ENCODE results near the gene TENM3.
"Not testable (repeated sequence)": the region's sequence is repeated elsewhere in the genome, so short reads cannot be mapped to it uniquely, and the experiment has no call there.

The TENM3 gene

DNA sequence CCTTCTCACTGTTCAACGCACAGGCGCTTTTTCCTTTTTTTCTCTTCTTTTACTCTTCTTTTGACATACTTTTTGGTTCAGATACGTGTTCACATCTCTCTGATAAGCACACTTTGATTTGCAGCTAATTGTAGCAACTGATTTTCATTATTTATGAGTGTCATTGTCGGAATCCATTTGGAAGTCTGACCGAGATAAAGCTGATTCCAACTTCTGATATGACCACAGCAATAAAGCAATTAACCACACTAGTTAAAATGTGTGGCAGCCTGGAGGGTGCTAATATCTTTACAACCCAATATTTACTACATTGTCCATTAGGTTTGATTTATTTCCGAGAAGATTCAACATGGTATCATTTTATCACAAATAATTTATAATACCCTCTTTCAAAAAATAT, 101.8 kb downstream of the TENM3 start:
- DNase-seq: no peak

DNA sequence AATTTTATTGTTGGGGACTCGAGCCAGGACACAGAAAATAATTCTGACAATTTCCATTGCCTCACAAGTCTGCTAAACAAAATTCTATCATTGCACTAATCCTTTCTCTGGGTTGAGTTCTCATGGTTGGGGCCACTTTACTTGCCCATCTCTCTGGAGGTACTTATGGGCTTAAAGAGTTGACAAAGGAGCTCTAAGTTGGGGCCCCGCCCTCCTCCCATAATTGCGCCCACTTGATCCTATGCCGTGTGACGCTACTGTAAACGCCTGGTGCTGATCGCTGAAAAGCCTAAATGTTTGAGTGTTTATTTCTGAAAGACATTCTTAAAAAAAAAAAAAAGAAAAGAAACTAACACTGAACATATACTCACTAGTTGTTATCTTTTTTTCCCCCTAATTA, 103.0 kb downstream of the TENM3 start:
- DNase-seq: no peak

DNA sequence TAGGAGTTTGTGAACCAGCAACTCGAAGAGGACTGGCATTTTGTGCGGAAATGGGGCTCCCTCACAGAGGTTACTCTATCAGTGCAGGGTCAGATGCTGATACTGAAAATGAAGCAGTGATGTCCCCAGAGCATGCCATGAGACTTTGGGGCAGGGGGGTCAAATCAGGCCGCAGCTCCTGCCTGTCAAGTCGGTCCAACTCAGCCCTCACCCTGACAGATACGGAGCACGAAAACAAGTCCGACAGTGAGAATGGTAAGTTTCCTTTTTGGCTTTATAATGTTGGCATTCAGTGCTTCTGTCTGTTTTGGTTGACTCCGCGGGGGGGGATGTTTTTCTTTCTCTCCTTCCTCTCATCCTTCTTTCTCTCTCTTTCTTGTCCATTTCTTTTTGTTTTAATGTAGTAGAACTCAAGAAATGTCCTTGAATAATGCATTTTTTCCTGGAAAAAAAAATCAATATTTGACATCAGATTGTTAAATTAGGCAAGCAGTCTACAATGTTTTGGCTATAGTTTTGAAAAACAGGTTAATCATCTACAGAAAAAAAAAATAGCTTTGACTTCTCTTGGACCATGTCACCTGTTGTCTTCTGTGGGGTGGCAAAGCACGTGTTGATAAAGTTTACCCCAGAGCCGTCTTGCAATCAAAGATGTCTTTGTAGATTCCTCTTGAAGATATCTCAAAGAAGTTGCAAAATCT, 103.6 kb downstream of the TENM3 start:
- no peak for DNase-seq

DNA sequence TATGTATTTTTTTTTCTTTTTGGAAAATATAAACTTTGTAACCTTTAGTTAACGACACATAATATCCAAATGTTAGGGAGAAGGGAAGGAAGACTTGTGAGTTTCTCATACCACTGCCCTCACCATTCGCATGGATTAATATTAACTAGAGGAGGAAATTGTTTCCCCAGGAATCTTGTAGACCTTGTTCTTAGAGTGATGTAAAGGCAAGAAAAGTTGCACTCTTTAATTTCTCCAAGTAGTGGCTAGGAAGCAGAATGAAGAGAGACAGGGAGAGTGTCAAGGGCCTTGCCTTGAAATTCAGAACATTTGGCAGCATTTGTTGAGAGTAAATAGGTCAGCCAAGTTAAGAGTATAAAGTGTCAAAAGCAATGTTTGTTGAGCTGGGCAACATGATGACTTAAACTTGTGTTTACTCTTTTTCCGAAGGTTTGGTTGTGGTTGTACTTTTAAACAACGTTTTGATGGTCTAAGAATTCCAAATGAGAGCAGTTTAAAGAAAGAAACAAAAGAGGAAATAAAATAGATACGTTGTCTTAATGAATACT, 105.7 kb downstream of the TENM3 start:
- DNase-seq: no peak

DNA sequence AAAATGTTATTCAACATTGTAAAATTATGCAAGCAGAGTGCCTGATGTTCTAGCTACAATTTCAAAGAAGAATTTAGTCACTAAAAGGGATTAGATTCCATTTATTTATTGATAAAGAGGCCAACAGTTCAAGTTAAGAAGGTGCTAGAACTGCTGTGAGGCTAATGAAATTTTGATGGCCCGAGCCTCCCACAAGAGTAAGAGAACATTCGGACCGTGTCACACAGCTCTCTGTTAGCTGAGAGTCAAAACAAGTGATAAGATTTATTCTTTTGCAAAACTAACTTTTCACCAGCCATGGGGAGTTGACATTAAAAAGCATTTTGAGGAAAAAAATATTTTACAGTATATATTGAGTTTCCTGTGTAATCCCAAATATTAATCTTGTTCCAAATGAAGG, 106.8 kb downstream of the TENM3 start:
- DNase-seq: no peak

DNA sequence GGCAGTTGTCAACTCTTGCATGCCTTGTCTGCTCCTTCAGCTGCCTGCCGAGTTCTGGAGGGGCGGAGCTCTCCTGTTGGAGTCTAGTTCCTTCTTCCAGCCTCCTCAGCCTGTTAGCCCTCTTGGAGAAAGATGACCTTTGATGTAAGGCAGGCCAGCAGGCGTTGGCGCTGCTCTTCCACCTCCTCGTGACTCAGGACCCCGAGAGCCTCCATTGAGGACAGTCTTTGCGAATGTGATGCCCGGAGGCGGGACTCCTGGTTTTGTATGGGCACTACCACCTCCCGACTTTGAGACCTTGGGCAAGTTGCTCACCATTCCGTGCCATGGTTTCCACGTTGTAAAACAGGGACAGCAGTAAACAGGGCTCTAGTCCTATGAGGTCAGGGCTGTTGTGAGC, 108.3 kb downstream of the TENM3 start:
- no peak for DNase-seq

DNA sequence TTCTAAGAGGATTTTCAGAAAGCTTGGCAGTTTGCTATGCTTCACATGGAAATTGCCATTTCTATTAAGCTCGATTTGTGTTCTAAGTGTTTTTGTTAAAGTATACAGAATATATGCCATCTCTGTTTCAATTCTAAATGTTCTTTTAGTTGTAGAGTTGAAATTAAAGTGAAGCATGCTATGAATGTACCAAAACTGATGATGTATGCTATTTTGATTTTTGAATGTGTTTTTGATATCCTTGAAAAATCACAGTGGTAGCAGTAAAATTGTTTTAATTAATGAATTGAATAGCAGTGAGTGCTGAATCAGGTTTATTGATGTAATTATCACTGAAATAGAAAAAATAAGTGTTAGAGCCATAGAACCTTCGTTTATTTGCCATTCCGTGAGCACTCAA, 110.9 kb downstream of the TENM3 start:
- DNase-seq: no peak

DNA sequence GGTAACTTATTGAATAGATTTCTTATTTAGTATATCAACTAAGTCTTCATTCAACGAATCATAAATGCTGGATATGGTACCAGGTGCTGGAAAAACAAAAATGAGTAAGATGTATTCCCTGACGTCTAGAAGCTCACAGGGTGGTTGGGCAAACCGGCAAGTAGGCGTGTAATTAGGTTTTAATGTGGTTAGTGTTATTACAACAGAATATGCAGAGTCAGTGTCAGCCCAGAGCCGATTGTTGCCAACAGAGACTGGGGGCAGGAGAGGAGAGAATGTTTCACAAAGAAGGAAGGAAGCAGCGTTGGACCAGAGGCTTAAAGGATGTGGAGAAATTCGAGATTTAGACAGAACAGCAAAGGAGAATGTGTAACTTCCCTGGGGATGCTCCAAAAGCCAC, 111.7 kb downstream of the TENM3 start:
- DNase-seq: no peak

DNA sequence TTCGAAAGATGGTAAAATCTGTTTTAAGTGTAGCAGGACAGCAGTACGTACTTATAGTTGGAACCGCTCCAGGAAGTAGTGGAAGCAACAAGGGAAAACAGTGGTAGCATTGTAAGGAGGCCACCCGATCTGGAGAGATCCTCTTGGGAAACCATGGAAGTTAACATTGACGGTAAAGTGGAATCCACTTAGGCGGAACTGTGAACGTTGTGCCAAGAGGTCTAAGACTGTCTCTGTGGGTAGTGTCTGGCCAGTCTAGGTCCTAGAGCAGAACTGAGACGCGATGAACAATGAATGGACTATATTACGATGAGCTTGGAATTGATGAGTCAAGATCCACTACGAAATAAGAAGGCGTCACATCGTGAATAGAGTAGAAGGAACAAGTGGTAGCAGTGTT, 124.0 kb downstream of the TENM3 start:
- DNase-seq: no peak

DNA sequence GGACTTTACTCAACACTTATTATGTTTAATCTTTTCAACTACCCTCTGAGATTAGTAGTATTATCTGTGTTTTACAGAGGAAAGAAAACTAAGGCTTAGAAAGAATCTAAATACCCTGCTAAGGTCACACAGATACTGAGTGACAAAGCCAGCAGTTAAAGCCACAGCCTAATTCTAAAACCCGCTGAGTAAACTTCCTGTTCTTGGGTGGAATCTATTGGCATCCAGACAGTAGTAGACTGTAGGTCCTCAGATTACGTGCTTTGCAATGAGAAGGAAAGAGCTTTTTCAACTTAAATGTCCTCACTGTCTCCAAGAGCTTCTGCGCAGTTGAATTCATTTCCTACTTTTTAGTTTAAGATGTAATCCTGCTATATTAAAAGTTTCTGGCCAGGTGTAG, 126.0 kb downstream of the TENM3 start:
- DNase-seq: no peak

DNA sequence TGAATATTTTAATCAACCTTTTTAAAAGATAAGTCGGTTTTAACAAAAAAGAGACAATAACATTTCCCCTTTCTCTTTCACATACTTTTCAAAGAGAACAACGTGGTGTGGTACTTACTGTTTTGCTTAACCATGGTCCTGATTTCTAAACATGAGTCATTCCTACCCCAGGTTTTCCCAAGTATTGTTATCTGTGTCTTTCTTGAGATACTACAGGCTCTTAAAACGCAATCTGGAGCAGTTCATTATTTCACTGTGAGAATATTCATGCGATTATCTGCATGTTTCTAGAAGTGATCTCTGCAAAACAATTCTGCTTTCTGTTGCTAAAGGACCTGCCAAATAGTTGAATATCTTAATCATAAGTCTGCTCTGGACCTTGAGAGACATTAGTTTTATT, 127.3 kb downstream of the TENM3 start:
- no peak for DNase-seq

DNA sequence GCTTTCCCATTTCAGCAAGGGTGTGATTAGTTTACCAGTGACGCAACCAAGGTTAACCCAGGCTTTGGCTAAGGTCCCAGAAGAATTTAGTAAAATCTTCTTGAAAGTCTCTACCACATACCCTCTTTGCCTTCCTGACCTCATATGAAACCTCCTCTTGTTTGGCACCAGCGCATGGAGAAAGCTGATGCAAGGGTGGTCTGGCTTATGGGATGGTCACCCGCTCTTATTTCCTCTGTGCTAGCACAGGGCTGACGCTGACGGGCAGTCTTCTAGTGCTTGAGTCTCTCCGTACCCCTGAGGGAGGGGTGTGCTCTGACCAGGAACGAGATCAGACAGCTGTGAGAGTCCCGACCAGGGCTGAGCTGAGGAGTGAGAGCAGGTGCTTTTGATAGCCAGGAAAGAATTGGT, 137.6 kb downstream of the TENM3 start:
- no peak for DNase-seq

DNA sequence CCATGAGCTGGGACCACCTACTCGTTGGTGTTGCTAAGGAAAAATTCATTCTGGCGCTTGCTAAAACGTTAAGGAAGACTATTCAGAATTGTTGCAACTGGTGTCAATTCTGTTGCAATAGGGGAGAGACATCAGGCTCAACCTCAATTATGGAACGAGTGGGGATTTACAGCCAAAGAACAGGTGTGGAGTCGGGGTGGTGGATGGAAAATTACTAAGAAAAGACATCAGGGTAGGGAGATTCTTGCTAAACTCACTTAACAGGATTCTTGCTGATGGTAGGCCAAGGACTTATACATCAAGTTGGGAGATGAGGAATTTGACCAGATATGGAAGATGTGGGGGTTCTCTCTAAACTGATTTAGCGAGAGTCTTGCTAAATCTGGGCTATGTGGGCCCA, 139.7 kb downstream of the TENM3 start:
- no peak for DNase-seq

DNA sequence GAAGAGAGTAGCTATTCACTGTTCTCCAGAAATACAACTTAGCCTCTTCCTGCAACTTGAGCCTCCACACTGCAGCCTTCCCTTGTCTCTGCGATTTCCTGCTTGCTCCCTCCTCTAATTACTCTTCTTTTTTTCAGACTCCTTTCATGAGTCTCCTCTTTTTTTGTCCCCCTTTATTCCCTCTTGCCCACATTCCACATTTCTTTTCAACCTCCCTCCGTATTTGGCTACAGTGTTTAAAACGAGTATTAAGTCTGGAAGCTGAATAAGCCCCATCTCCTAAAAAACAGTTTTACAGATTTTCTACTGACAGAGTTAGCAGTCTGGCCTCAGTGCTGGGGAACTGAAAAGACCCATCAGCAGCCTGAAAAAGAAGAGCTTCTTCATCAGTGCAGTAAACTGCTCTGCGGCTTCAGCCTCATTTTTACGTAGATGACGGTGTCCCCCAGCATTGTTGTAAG, 141.5 kb downstream of the TENM3 start:
- no peak for DNase-seq

DNA sequence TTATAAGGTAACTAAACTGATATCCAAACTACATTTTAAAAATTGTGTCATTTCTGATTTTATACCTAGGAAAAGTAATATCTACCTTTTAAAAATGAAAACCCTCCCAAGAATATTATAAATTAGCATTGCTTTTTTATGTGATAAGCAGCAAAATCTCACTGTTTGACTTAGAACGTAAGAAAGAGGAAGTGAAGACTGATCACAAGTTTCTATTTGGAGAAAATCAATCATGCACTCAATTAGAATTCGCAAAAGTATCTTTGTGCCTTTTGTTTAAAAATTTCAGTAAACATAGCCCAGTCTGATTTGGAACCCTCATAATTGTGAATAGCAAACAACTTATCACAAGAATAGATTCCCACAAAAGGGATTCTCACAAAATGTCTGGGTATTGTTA, 142.7 kb downstream of the TENM3 start:
- no peak for DNase-seq

DNA sequence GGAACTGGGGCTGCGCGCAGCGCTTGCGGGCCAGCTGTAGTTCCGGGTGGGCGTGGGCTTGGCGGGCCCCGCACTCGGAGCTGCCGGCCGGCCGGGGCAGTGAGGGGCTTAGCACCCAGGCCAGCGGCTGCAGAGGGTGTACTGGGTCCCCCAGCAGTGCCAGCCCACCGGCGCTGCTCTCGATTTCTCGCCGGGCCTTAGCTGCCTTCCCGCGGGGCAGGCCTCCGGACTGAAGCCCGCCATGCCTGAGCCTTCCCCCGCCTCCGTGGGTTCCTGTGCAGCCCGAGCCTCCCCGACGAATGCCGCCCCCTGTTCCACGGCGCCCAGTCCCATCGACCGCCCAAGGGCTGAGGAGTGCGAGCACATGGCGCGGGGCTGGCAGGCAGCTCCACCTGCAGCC, 143.4 kb downstream of the TENM3 start:
- not testable (repeated sequence) for DNase-seq

DNA sequence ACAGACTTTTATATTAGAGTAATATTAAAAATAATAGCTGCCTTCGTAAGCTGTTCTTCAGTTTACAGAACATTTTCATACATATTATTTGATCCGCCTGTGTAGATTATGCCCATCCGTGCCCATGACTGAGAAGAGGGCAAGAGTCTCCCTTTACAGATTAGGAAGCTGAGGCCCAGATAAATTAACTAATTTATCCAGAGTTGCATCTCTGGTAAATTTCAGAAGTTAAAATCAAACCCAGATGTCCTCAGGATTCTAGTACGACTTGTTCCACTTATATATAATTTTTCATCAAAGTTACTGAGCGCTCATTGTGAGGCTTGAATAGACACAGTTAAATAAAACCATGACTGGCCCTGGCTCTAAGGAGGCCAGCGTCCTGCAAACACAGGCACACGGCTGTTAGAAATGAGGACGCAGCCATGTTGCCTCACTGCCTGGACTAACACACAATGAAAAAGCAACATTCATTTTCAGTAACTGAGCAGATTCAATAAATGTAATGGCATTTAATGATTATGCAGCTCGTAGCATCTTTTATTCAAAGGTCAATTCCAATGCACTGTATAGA, 148.0 kb downstream of the TENM3 start:
- DNase-seq: no peak

DNA sequence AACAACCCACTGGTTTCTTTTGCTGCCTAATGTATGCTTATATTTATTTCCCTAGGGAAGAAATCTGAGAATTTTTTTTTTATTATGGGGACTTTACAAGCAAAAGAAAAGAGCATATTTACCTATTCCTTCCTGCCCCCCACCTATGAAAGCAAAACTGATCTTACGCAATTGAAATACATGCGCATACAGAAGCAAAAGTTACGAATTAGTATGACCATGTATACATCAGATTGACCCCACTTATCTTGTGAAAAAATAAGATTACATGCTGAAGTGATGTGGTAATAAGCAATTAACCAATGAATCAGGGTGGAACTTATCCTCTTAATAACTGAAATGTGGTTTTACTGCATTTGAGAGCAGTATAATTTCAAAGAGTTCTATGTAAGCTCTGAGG, 151.0 kb downstream of the TENM3 start:
- DNase-seq: no peak

DNA sequence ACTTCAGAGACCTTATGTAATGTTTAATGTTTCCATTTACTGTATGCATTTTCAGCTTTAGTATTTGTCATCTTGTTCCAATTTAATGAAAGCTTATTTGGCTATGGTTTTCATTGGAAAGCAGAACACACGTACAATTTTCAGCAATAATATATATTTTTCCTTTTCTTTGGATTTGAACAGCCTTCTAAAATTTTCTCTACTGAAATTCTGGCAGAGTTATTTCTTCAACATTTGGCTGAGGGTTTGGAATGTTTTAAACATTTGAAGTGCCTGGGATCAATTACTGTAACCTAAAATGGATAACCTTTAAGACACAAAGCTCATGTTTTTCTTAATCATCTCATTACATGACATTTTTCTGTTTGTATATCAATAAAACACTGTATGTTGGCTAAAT, 156.9 kb downstream of the TENM3 start:
- no peak for DNase-seq

DNA sequence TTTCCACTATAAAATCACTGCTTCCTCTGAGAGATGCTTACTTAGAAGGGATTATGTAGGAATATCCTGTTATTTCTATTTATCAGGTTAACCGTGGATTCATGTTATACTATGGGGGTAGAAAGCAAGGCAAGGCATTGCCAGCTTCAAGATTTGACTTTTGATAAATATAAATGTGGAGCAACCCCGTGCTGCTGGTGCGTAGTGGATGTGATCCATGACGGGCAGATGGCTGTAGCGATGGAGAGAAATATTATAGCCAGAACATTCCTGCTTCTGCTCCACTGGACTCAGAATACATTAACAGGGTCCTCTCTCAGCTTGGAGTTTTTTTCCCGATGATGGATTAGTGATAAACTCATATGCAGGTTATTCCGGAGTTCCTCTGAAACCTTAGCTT, 157.6 kb downstream of the TENM3 start:
- DNase-seq: no peak

DNA sequence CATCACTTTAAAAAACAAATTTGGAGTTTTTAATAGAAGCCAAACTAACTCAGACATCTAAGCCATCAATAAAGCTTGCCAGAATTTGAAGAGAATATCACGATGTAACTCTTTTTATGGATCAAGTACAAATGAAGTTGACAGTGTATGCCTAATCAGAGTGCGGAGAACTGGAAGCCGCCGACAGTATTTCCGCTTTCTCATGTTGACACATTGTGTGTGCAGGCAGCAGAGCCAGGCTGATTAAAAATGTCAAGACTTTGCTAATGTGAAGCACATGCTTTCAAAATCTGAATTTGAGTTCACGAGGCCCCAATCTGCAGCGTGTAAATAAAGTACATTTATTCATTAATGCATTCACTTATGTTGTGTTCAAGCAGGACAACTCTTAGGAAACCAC, 161.2 kb downstream of the TENM3 start:
- no peak for DNase-seq

DNA sequence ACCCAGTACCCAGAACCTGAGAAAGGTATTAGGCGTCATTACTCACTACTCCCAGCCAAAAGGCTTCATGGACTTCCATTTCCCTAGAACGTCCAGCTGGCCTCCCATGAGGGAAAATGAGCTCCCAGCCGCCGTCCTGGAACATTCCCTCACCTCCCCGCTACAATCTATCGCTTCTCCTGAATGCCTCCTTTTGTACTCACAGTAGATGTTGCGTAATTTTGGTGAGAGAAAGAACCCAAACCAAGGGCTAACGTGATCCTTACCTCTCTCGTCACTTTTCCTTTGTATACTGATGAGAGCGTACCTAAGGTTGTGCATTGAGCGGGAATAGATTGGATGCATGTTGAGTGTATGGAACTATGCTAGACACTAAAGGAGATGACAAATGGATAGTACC, 161.9 kb downstream of the TENM3 start:
- DNase-seq: no peak

DNA sequence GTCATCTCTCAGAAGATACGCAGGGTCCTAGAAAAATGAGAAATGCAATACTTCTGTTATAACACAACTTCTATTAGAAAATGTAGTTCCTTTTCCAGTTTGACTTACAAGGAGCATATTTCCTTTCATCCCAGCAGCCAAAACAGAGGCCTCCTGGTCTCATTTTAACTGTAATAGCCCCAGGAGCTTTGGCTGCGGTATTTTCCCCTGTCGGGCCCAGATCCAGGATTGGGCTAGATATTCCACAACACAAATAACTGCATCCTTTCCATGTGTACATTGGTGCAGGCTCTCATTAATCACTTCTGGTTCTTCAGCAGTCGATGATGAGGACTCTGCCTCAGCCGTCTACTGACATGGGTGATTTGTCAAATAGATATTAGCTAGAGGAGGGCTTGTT, 166.1 kb downstream of the TENM3 start:
- DNase-seq: no peak

DNA sequence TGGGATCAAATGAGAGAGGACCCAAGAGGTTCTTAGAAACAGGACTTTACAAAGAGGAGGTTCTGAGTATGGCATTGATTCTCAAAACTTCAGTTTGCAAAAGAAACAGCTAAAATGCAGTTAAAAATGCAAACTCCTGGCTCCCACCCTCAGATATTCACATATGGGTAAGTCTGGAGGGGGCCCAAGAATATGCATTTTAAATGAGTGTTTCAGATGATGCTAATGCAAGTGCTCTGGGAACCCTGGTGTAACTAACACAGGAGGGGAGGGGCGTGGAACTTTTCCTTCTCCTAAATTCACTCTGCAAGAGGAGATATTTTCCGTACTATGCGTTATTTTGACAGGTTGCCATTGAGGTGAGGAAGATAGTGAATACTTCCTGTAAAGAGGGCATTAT, 168.2 kb downstream of the TENM3 start:
- DNase-seq: no peak

DNA sequence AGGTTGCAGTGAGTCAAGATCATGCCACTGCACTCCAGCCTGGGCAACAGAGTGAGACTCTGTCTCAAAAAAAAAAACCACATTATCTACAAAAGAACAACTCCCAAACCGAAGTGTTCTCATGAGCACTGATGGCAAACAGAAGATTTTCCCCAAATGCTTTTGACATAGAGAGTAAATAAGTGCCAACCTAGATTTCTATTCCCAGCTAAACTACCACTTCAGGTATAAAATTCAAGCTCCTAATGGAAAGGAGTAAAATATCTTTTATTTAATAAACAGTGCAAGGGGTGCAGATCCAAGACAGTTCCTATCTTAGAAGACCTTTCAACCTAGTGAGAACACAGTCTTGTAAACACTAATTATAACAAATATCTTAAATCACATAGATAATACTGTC, 170.3 kb downstream of the TENM3 start:
- DNase-seq: no peak

Measured in stimulated activated CD4-positive, alpha-beta T cell treated with anti-CD3 and anti-CD28 coated beads, Interleukin-15, amount 100 ng/mL, for 24 hours (primary cell).